GM12874 (cell line): ENCODE measurements around the gene SMIM17.

Experiments
- TF ChIP-seq, protein P1 (sequence below): IDR thresholded peaks from 2 replicates; pipeline ENCODE4 v1.5.1; 2011; ENCODE audit warnings: low read depth, mild to moderate bottlenecking, control low read depth, low read length, moderate library complexity; ENCODE audit not compliant: insufficient read depth

The SMIM17 gene

DNA sequence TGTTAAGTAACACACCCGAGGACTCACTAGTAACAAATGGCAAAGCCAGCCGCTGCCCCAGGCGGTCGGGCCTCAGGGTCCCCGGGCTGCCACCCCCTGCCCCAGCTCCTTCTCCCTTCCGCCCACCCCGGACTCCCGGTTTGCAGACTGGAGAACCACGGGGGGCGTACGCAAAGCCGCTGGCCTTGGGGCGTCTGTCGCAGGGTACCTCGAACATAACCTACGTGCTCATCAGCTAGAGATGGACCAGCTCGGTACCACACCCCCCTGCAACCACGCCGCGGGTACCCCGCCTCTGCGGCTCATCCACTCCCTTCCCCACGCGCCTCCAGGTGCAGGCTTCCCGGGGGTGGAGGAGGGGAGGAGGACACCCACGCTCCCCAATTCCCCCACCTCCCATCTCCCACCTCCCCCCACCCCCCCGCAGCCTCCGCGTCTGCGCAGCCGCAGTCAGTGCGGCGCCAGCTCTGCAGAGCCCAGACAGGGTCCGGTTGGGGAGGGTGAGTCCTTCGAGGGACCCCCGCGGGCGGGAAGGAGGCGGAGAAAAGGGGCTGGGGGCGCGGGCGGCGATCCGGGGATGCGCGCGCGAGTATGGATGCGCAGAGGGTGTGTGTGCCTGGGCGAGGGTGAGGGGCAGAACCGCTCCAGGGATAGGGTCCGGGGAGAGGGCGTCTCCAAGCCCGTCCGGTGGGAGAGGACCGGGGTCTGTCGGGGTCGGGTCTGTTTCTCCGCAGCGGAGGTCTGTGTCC, at the start of gene SMIM17:
Gene SMIM17 (plus strand): TSS at position 449 of the 749 bp plus-strand sequence. CDS start 2,509 bp downstream, outside the sequence.
- TF ChIP-seq, protein P1, sequence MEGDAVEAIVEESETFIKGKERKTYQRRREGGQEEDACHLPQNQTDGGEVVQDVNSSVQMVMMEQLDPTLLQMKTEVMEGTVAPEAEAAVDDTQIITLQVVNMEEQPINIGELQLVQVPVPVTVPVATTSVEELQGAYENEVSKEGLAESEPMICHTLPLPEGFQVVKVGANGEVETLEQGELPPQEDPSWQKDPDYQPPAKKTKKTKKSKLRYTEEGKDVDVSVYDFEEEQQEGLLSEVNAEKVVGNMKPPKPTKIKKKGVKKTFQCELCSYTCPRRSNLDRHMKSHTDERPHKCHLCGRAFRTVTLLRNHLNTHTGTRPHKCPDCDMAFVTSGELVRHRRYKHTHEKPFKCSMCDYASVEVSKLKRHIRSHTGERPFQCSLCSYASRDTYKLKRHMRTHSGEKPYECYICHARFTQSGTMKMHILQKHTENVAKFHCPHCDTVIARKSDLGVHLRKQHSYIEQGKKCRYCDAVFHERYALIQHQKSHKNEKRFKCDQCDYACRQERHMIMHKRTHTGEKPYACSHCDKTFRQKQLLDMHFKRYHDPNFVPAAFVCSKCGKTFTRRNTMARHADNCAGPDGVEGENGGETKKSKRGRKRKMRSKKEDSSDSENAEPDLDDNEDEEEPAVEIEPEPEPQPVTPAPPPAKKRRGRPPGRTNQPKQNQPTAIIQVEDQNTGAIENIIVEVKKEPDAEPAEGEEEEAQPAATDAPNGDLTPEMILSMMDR: no peak

DNA sequence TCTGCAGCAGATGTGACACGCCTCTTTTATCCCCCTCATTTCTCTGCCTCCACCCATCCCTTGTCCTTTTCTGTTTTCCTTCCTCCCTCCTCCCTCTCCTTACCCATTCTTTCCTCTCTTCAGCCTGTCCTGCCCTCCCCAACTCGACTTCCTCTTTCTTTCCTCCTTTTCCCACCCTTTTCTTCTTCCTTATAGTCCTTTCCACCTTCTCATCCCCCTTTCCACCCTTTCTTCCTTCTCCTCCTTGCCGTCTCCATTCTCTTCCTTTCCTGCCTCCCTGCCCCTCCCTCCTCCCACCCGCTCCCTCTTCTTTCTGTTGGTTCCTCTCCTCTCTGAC, 48.5 kb upstream of the SMIM17 start:
- TF ChIP-seq, protein P1: no peak

DNA sequence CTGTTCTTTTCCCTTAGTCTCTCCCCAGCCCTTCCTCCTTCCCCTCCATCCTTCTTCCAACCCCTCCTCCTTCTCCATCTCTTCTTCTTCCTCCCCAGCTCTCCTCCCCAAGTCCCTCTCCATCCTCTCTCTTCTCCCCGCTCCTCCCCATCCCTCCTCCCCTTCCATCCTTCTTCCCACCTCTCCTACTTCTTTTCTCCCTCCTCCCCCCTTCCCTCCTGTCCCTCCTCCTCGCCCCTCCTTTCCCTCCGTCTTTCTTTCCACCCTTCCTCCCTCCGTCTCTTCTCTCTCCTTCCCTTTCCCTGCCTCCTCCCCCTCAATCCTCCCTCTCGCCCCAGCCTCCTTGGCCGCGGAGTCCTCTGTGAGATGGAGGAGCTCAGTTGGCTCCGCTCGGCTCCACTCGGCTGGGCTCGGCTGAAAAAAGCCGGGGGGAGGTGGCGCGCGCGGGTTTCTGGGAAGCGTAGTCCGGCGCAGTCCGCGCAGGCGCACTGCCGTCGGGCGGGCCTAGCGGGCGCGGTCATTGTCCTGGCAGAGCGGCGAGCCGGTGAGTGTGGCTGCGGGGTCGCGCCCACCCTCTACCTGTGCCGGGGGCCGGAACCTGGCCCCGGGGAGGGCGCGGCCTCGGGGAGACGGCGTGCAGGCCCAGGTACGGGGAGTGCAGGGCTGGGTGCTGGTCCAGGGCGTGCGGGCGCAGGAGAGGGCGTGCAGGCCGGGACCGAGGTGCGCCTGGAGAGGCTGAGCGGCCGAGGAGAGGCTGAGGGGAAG, 48.0 kb upstream of the SMIM17 start, which contains the start of gene ZNF71:
Gene ZNF71 (plus strand): TSS at position 520 of the 765 bp plus-strand sequence. CDS start 6,257 bp downstream, outside the sequence.
- TF ChIP-seq, protein P1: no peak

DNA sequence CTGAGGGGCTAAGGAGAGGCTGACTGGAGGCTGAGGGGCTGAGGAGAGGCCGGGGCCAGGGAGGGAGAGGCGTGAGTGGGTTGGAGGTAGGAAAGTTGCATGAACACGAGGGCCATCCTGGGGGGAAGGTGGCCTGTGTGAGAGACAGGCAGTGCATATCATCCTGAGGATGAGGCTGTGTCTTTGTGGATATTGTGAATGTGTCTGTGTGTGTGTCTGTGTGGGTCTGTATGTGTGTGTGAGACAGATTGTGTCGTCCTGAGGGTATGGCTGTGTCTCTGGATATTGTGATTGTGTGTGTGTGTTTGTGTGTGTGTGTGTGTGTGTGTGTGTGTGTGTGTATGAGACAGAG, 47.4 kb upstream of the SMIM17 start:
- TF ChIP-seq, protein P1: no peak

DNA sequence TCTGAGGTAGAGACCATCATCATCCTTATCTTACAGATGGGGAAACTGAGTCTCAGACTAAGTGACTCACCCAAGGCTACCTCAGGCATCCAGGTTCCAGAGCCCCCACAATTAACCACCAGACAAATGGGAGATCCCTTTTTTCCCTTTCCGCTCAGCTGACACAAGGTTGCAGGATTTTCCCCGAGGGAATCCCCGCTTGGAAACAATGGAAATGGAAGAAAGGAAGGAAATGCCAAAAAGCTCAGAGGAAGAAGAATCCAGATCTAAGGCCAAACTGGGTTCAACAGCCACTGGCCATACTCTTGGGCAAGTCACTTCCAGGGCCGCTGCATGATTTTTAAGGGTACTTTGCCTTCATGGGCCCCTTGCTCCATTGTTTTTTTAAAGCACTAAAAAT, 46.3 kb upstream of the SMIM17 start:
- TF ChIP-seq, protein P1: no peak

DNA sequence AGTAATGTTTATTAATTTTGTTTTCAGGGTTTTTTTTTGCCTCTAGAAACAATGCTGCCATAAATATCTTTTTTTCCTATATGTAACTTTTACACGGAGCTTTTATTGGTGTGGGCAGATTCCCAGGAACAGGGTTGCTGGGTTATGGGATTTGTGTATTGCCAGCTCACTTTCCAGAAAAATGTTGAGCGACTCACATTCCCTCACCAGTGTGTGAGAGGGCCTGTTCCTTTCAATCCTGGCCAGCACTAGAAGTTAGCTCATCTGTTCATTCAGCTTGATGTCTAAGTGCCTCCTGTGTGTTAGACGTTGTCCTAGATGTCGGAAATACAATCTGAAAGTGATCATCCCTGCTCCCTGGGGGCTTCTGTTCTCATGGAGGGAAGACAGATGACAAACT, 45.3 kb upstream of the SMIM17 start:
- TF ChIP-seq, protein P1: no peak

DNA sequence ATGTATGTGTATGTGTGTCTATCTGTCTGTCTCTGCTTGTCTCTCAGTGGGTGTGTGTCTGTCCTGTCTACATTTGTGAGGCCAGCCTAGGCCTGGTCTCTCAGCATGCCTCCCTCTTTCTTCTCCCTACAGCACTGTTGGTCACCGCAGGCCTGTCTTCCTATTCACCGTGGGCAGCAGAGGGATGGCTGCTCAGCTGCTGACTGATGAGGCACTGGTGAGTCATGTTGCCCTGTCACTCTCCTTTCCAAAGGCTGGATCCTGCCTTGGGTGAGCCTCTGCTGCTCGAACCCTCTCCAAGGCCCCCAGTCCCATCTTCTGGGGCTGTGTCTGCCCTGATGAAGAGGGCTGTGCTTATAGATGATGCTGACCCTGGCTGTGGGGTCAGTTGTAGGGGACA, 41.6 kb upstream of the SMIM17 start:
- TF ChIP-seq, protein P1: no peak
